Stomach (tissue), 9 donors: ENCODE measurements around the gene DPH5. TPM values are rescaled to one million over a fixed set of nuclear protein-coding genes. Genes with fewer than 3 reads are reported as not detected.
A peak's percentile ranks its signal among the peaks of the same experiment; 100 is the strongest.

Experiments
- DNase-seq, 2 donors: peaks; one replicate each; pipeline versions ENCODE4 v3.0.0 to v3.0.0-alpha.2; 2013 to 2019
- H3K27ac ChIP-seq, 5 donors: fragments of 200-600 bp in 4 of 5; sonication (generic) in 4 of 5; one replicate each; pipeline ENCODE4 v1.5.1; 2013 to 2019; ENCODE audit warnings: mild to moderate bottlenecking in 1 of 5, moderate library complexity in 1 of 5
- H3K27me3 ChIP-seq, 3 donors: fragments of 200-600 bp; sonication (generic); one replicate each; pipeline ENCODE4 v1.5.1; 2017 to 2019; ENCODE audit warnings: mixed run types in 1 of 3
- H3K36me3 ChIP-seq, 4 donors: fragments of 200-600 bp; sonication (generic); 1 replicate in 3 of 4; 2 replicates in 1 of 4; pipeline ENCODE4 v1.5.1; 2016 to 2019
- H3K4me1 ChIP-seq, 4 donors: fragments of 200-600 bp; sonication (generic); one replicate each; pipeline ENCODE4 v1.5.1; 2016 to 2019
- H3K4me3 ChIP-seq, 4 donors: fragments of 200-600 bp; sonication (generic) in 3 of 4; one replicate each; pipeline ENCODE4 v1.5.1; 2016 to 2019; ENCODE audit warnings: mild to moderate bottlenecking in 1 of 4
- H3K9me3 ChIP-seq, 4 donors: fragments of 200-600 bp; sonication (generic); one replicate each; pipeline ENCODE4 v1.5.1; 2016 to 2019
- CTCF ChIP-seq, 7 experiments: fragments of 450-650 bp in 4 of 7; fragments of 200-600 bp in 3 of 7; sonication (generic) in 3 of 7; IDR thresholded peaks; one replicate each; pipeline ENCODE4 v1.5.1; 2016 to 2019; ENCODE audit warnings: antibody characterized with exemption in 7 of 7, control low read depth in 2 of 7, mild to moderate bottlenecking in 1 of 7
- EP300 ChIP-seq: sonication (generic); formaldehyde crosslinking; IDR thresholded peaks from one replicate; pipeline ENCODE4 v1.6.1; 2017; ENCODE audit warnings: antibody characterized with exemption
- POLR2A ChIP-seq, 4 donors: fragments of 450-650 bp; IDR thresholded peaks; one replicate each; pipeline ENCODE4 v1.6.1; 2016; ENCODE audit warnings: antibody characterized with exemption in 4 of 4, control low read depth in 2 of 4, mild to moderate bottlenecking in 1 of 4, moderate library complexity in 1 of 4
- POLR2AphosphoS5 ChIP-seq, 3 donors: sonication (generic); formaldehyde crosslinking; IDR thresholded peaks; one replicate each; pipeline ENCODE4 v1.6.1; 2016; ENCODE audit warnings: antibody characterized with exemption in 3 of 3
- WGBS, 5 donors: extraction: QIAGEN DNeasy Blood & Tissue Kit in 3 of 5; methylation state at CpG; one replicate each; pipeline versions ENCODE4 v1.1.5 to v1.1.7; 2013 to 2018; 5-methylcytosine and 5-hydroxymethylcytosine counted together
- intact Hi-C: fragments of 100-400 bp; cut with DNase I; formaldehyde crosslinking; loops from one replicate; pipeline ENCODE4 v1.15.1; 2023; ENCODE audit warnings: low total_unique reads
- polyA plus RNA-seq, 3 donors: library from polyadenylated mRNA; stranded (reverse); fragments of 200-250 nt; gene quantifications; one replicate each; pipeline ENCODE4 v1.2.3, GENCODE V29; 2013
- total RNA-seq, 5 donors: library from RNA; depleted of rRNA; stranded (reverse); fragments of >200 nt; gene quantifications; one replicate each; pipeline versions ENCODE4 v1.1.0 to v1.2.3, GENCODE V29; 2014 to 2016
- donor health status: healthy with polysubstance abuse.
- donor health status: Bipolar disorder and iron deficiency.
- donor health status: healthy.

DPH5 gene
- total and polyA plus RNA-seq, 8 donors: 3.1 to 39.5 (median 18.9) TPM

- H3K4me1 ChIP-seq: peaks cover 0 to 17% (median 8%) of the 10 kb centered on the region in 4 donors
- peak in 1 of 2 donors; percentile 65 for DNase-seq
- intact Hi-C loops: no loop called here
- H3K9me3 ChIP-seq: no peaks in the 10 kb centered on the region
- H3K27me3 ChIP-seq: no peaks in the 10 kb centered on the region
- TF ChIP-seq EP300: no peak
- TF ChIP-seq POLR2AphosphoS5 (IDR thresholded peaks at IDR 0.05): no peak
- TF ChIP-seq CTCF (IDR thresholded peaks at IDR 0.05): no peak
- no peak for TF ChIP-seq POLR2A (IDR thresholded peaks at IDR 0.05)
- no peak overlapping the region for H3K4me3 ChIP-seq
- peaks cover 3 to 28% (median 8%) of the 10 kb centered on the region in 4 donors for H3K36me3 ChIP-seq
- peak overlapping the region in 2 of 5 donors; percentile 3 to 21 for H3K27ac ChIP-seq
- WGBS, 5 donors: 65 to 76% (median 74%) methylated on average over 2 of the region's 2 CpGs
These were observed 36.1 kb downstream of the DPH5 start for GRCh38 chr1:100989306-100990077.

- no peaks in the 10 kb centered on the region for H3K9me3 ChIP-seq
- DNase-seq: peak in 1 of 2 donors; percentile 18
- peaks cover 0 to 15% (median 8%) of the 10 kb centered on the region in 4 donors for H3K4me1 ChIP-seq
- TF ChIP-seq POLR2AphosphoS5 (IDR thresholded peaks at IDR 0.05): no peak
- no peak for TF ChIP-seq EP300
- TF ChIP-seq POLR2A (IDR thresholded peaks at IDR 0.05): no peak
- no peak for TF ChIP-seq CTCF (IDR thresholded peaks at IDR 0.05)
- H3K27me3 ChIP-seq: no peaks in the 10 kb centered on the region
- no peak overlapping the region for H3K27ac ChIP-seq
- no peak overlapping the region for H3K4me3 ChIP-seq
- peaks cover 3 to 28% (median 8%) of the 10 kb centered on the region in 4 donors for H3K36me3 ChIP-seq
- 78 to 85% (median 82%) methylated on average over 3 of the region's 3 CpGs for WGBS, 5 donors
- intact Hi-C loops: no loop called here
These were observed 37.5 kb downstream of the DPH5 start for GRCh38 chr1:100988121-100988520.

- TF ChIP-seq CTCF (IDR thresholded peaks at IDR 0.05): no peak
- TF ChIP-seq POLR2AphosphoS5 (IDR thresholded peaks at IDR 0.05): no peak
- no peak for TF ChIP-seq POLR2A (IDR thresholded peaks at IDR 0.05)
- no peak for TF ChIP-seq EP300
- Histone ChIP-seq H3K9me3 (no peaks in the 10 kb centered on the region), H3K27ac (no peak overlapping the region), H3K4me1 (peaks cover 0 to 4% (median 0%) of the 10 kb centered on the region in 4 donors), H3K27me3 (no peaks in the 10 kb centered on the region), H3K36me3 (peaks cover 0 to 22% (median 11%) of the 10 kb centered on the region in 4 donors), H3K4me3 (no peak overlapping the region)
- intact Hi-C loops: no loop called here
- WGBS, 5 donors: 57 to 77% (median 71%) methylated on average over 4 of the region's 4 CpGs
- no peak for DNase-seq
These were observed 42.8 kb downstream of the DPH5 start for GRCh38 chr1:100982793-100983192.

- Histone ChIP-seq H3K27ac (no peak overlapping the region), H3K4me3 (no peak overlapping the region), H3K36me3 (peaks cover 6 to 46% (median 38%) of the 10 kb centered on the region in 4 donors), H3K9me3 (no peaks in the 10 kb centered on the region), H3K4me1 (peaks cover 0 to 16% (median 0%) of the 10 kb centered on the region in 4 donors), H3K27me3 (no peaks in the 10 kb centered on the region)
- no peak for DNase-seq
- intact Hi-C loops: no loop called here
- 94 to 100% (median 97%) methylated on average over 2 of the region's 2 CpGs for WGBS, 5 donors
- no peak for TF ChIP-seq POLR2AphosphoS5 (IDR thresholded peaks at IDR 0.05)
- TF ChIP-seq EP300: no peak
These were observed 46.0 kb downstream of the DPH5 start for GRCh38 chr1:100979631-100980030.

GRCh38 chr1:100976936-100977335 is 48.6 kb downstream of the DPH5 start:
- 50 to 71% (median 67%) methylated on average over 1 of the region's 1 CpG for whole genome bisulfite sequencing, 5 donors
- no peak overlapping the region for H3K27ac ChIP-seq
- peaks cover 0 to 12% (median 0%) of the 10 kb centered on the region in 4 donors for H3K4me1 ChIP-seq
- H3K9me3 ChIP-seq: no peaks in the 10 kb centered on the region
- peaks cover 6 to 48% (median 44%) of the 10 kb centered on the region in 4 donors for H3K36me3 ChIP-seq
- intact Hi-C loops: no loop called here
- TF ChIP-seq EP300: no peak
- TF ChIP-seq POLR2AphosphoS5 (IDR thresholded peaks at IDR 0.05): no peak
- no peak for TF ChIP-seq CTCF (IDR thresholded peaks at IDR 0.05)
- no peak for TF ChIP-seq POLR2A (IDR thresholded peaks at IDR 0.05)
- H3K27me3 ChIP-seq: no peaks in the 10 kb centered on the region
- H3K4me3 ChIP-seq: no peak overlapping the region
- no peak for DNase-seq
